GM18511 (cell line): ENCODE measurements around the gene DENND2C.
"Not testable (repeated sequence)": the region's sequence is repeated elsewhere in the genome, so short reads cannot be mapped to it uniquely, and the experiment has no call there.

ENCODE experiments used
- ATAC-seq: cut with Tn5 transposase; IDR thresholded peaks from one replicate; pipeline ENCODE4 v1.9.1; 2021; ENCODE audit warnings: mild to moderate bottlenecking, moderate library complexity; ENCODE audit not compliant: unreplicated experiment

Gene DENND2C

GRCh38 chr1:114607223-114607622 is 62.6 kb downstream of the DENND2C start:
- no peak for ATAC-seq

- ATAC-seq, result no peak
Measured at GRCh38 chr1:114597949-114598348, 71.9 kb downstream of the DENND2C start.

- ATAC-seq, result no peak
Measured at GRCh38 chr1:114595602-114596001, 74.2 kb downstream of the DENND2C start.

GRCh38 chr1:114594046-114594445 is 75.8 kb downstream of the DENND2C start:
- ATAC-seq, result no peak

GRCh38 chr1:114589122-114589521 is 80.7 kb downstream of the DENND2C start:
- ATAC-seq, result no peak

GRCh38 chr1:114588196-114588689 is 81.6 kb downstream of the DENND2C start:
- no peak for ATAC-seq

- ATAC-seq, result no peak
Measured at GRCh38 chr1:114587203-114587991, 82.5 kb downstream of the DENND2C start.

- no peak for ATAC-seq
Measured at GRCh38 chr1:114586513-114587047, 83.3 kb downstream of the DENND2C start.

GRCh38 chr1:114585231-114585630 is 84.6 kb downstream of the DENND2C start:
- no peak for ATAC-seq

- ATAC-seq, result peak; percentile 100
Measured at GRCh38 chr1:114581335-114582287, 88.2 kb downstream of the DENND2C start, which contains the start of gene BCAS2. Gene BCAS2 (minus strand): TSS chr1:114581615. CDS start chr1:114581591, 24 bp downstream.

- ATAC-seq, result no peak
Measured at GRCh38 chr1:114574365-114574764, 95.5 kb downstream of the DENND2C start.

GRCh38 chr1:114564141-114564540 is 105.7 kb downstream of the DENND2C start:
- no peak for ATAC-seq

- not testable (repeated sequence) for ATAC-seq
Measured at GRCh38 chr1:114562978-114563510, 106.8 kb downstream of the DENND2C start.

- no peak for ATAC-seq
Measured at GRCh38 chr1:114561333-114561732, 108.5 kb downstream of the DENND2C start.

GRCh38 chr1:114559356-114559755 is 110.5 kb downstream of the DENND2C start:
- ATAC-seq, result peak; percentile 56

GRCh38 chr1:114558544-114558943 is 111.3 kb downstream of the DENND2C start:
- ATAC-seq, result peak; percentile 80

GRCh38 chr1:114554577-114554976 is 115.3 kb downstream of the DENND2C start:
- ATAC-seq, result no peak

- no peak for ATAC-seq
Measured at GRCh38 chr1:114552106-114552639, 117.7 kb downstream of the DENND2C start.

- ATAC-seq, result no peak
Measured at GRCh38 chr1:114551400-114551799, 118.4 kb downstream of the DENND2C start.

- ATAC-seq, result no peak
Measured at GRCh38 chr1:114550336-114550735, 119.5 kb downstream of the DENND2C start.

GRCh38 chr1:114549137-114549536 is 120.7 kb downstream of the DENND2C start:
- no peak for ATAC-seq
